PC-9 (cell line): Measurements from ENCODE around the gene CXCL16.

ENCODE experiments used
- CTCF ChIP-seq: fragments of 200-600 bp; sonication (generic); conservative IDR thresholded peaks from 2 replicates; pipeline ENCODE4 v1.6.1; 2017; ENCODE audit warnings: mixed run types, antibody characterized with exemption, mild to moderate bottlenecking, moderate library complexity
- EZH2 ChIP-seq: fragments of 200-600 bp; sonication (generic); IDR thresholded peaks from 2 replicates; pipeline ENCODE4 v1.8.0; 2017; ENCODE audit warnings: antibody characterized with exemption, low read depth

GRCh38 chr17:4719684-4720221, 20.0 kb downstream of the CXCL16 start:
- TF ChIP-seq CTCF: no peak
- TF ChIP-seq EZH2: no peak
